ENCODE measurements around the gene FAT1.

DNA sequence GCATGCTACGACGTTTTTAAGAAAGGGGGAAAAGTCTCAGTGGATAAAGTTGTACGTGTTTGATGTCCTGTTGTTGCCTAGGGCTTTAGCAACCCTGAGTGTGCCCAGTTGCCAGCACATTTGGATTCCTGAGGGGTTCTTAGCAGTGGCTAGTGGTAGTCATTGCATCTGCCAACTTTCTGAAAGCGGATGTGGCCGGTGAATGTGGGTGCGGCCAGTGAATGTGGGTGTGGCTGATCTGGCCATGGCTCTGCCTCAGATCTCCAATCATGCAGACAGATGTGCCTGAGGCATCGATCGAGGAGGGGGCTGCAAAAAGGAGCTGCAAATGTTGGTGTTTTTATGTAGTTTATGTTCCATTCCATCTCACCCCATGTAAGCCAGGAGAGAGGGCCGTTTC is 41.5 kb upstream of the FAT1 start:
- no peak for TF ChIP-seq POLR2A (IDR thresholded peaks at IDR 0.05)
- TF ChIP-seq, protein P1, sequence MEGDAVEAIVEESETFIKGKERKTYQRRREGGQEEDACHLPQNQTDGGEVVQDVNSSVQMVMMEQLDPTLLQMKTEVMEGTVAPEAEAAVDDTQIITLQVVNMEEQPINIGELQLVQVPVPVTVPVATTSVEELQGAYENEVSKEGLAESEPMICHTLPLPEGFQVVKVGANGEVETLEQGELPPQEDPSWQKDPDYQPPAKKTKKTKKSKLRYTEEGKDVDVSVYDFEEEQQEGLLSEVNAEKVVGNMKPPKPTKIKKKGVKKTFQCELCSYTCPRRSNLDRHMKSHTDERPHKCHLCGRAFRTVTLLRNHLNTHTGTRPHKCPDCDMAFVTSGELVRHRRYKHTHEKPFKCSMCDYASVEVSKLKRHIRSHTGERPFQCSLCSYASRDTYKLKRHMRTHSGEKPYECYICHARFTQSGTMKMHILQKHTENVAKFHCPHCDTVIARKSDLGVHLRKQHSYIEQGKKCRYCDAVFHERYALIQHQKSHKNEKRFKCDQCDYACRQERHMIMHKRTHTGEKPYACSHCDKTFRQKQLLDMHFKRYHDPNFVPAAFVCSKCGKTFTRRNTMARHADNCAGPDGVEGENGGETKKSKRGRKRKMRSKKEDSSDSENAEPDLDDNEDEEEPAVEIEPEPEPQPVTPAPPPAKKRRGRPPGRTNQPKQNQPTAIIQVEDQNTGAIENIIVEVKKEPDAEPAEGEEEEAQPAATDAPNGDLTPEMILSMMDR (IDR thresholded peaks at IDR 0.05) = no peak

Data from lower leg skin (tissue), 3 donors.